CD4-positive, alpha-beta T cell treated with Interleukin-4 for 1 hour (primary cell): Measurements from ENCODE around the gene HS3ST2.

Experiments used
- DNase-seq, 2 donors: peaks; one replicate each; pipeline ENCODE4 v3.0.0-alpha.2; 2020 to 2022

Gene HS3ST2

GRCh38 chr16:22813948-22814710 is at the start of gene HS3ST2:
HS3ST2 (plus strand) TSS chr16:22814162; CDS start chr16:22814611, 449 bp downstream.
- DNase-seq = no peak

GRCh38 chr16:22764662-22765327 is 49.2 kb upstream of the HS3ST2 start:
- no peak for DNase-seq

GRCh38 chr16:22765479-22765878 is 48.5 kb upstream of the HS3ST2 start:
- no peak for DNase-seq

GRCh38 chr16:22770866-22771265 is 43.1 kb upstream of the HS3ST2 start:
- DNase-seq = no peak

- no peak for DNase-seq
Measured at GRCh38 chr16:22771551-22771950, 42.4 kb upstream of the HS3ST2 start.

GRCh38 chr16:22775220-22775922 is 38.6 kb upstream of the HS3ST2 start:
- DNase-seq = no peak

- DNase-seq = no peak
Measured at GRCh38 chr16:22781480-22781879, 32.5 kb upstream of the HS3ST2 start.

- no peak for DNase-seq
Measured at GRCh38 chr16:22782314-22782713, 31.6 kb upstream of the HS3ST2 start.

GRCh38 chr16:22784690-22785214 is 29.2 kb upstream of the HS3ST2 start:
- no peak for DNase-seq

- DNase-seq = no peak
Measured at GRCh38 chr16:22785552-22785951, 28.4 kb upstream of the HS3ST2 start.

GRCh38 chr16:22786284-22786683 is 27.7 kb upstream of the HS3ST2 start:
- DNase-seq = no peak

GRCh38 chr16:22786691-22787090 is 27.3 kb upstream of the HS3ST2 start:
- DNase-seq = no peak

- no peak for DNase-seq
Measured at GRCh38 chr16:22787466-22788192, 26.3 kb upstream of the HS3ST2 start.

GRCh38 chr16:22788193-22788530 is 25.8 kb upstream of the HS3ST2 start:
- DNase-seq = no peak

GRCh38 chr16:22789281-22789945 is 24.5 kb upstream of the HS3ST2 start:
- DNase-seq = no peak

GRCh38 chr16:22797551-22797950 is 16.4 kb upstream of the HS3ST2 start:
- no peak for DNase-seq

- no peak for DNase-seq
Measured at GRCh38 chr16:22799113-22799512, 14.8 kb upstream of the HS3ST2 start.

- no peak for DNase-seq
Measured at GRCh38 chr16:22804893-22805292, 9.1 kb upstream of the HS3ST2 start.

GRCh38 chr16:22805326-22805725 is 8.6 kb upstream of the HS3ST2 start:
- no peak for DNase-seq

- DNase-seq = no peak
Measured at GRCh38 chr16:22806811-22807210, 7.2 kb upstream of the HS3ST2 start.

- no peak for DNase-seq
Measured at GRCh38 chr16:22810226-22810625, 3.7 kb upstream of the HS3ST2 start.

- no peak for DNase-seq
Measured at GRCh38 chr16:22813223-22813947, 577 bp upstream of the HS3ST2 start.
